H9 (cell line): Measurements from ENCODE around the gene SRSF2. TPM values are rescaled to one million over a fixed set of nuclear protein-coding genes. Genes with fewer than 3 reads are reported as not detected.

Experiments used
- DNase-seq: peaks from one replicate; pipeline ENCODE4 v3.0.0-alpha.2; 2017
- H2AFZ ChIP-seq: one replicate; pipeline ENCODE4 v1.6.1; 2013; ENCODE audit warnings: mild to moderate bottlenecking, low read length, control low read depth, moderate library complexity
- H2AK5ac ChIP-seq: 2 replicates; pipeline ENCODE4 v1.6.1; 2013; ENCODE audit warnings: low read length, control low read depth, mixed read lengths; ENCODE audit not compliant: insufficient read length
- H2BK120ac ChIP-seq: one replicate; pipeline ENCODE4 v1.6.1; 2013; ENCODE audit warnings: low read depth, mild to moderate bottlenecking, low read length, control low read depth, inconsistent platforms; ENCODE audit not compliant: poor library complexity, severe bottlenecking
- H2BK12ac ChIP-seq: 2 replicates; pipeline ENCODE4 v1.6.1; 2013; ENCODE audit warnings: low read length, control low read depth, mixed read lengths, low read depth; ENCODE audit not compliant: insufficient read length
- H2BK15ac ChIP-seq: 2 replicates; pipeline ENCODE4 v1.6.1; 2013; ENCODE audit warnings: low read depth, low read length, control low read depth
- H2BK20ac ChIP-seq: one replicate; pipeline ENCODE4 v1.6.1; 2013; ENCODE audit warnings: low read depth, mild to moderate bottlenecking, low read length, control low read depth, inconsistent platforms; ENCODE audit not compliant: poor library complexity, severe bottlenecking
- H2BK5ac ChIP-seq: 2 replicates; pipeline ENCODE4 v1.6.1; 2013; ENCODE audit warnings: low read length, control low read depth, mixed read lengths; ENCODE audit not compliant: insufficient read length
- H3K14ac ChIP-seq: 2 replicates; pipeline ENCODE4 v1.6.1; 2013; ENCODE audit warnings: low read length, control low read depth; ENCODE audit not compliant: insufficient read depth
- H3K18ac ChIP-seq: 2 replicates; pipeline ENCODE4 v1.6.1; 2013; ENCODE audit warnings: low read depth, mild to moderate bottlenecking, mixed read lengths, low read length, control low read depth; ENCODE audit not compliant: insufficient read length
- H3K23ac ChIP-seq: 2 replicates; pipeline ENCODE4 v1.6.1; 2013; ENCODE audit warnings: low read length, control low read depth, mixed read lengths, low read depth; ENCODE audit not compliant: insufficient read length
- H3K23me2 ChIP-seq: 2 replicates; pipeline ENCODE4 v1.6.1; 2013; ENCODE audit warnings: low read depth, mild to moderate bottlenecking, mixed read lengths, low read length, control low read depth; ENCODE audit not compliant: insufficient read length, poor library complexity, severe bottlenecking
- H3K27ac ChIP-seq: 2 replicates; pipeline ENCODE4 v1.5.1; 2013; ENCODE audit warnings: low read length, control low read depth, mixed read lengths, low read depth; ENCODE audit not compliant: insufficient read length
- H3K27me3 ChIP-seq: 2 replicates; pipeline ENCODE4 v1.6.1; 2013; ENCODE audit warnings: low read length, control low read depth, inconsistent platforms; ENCODE audit not compliant: insufficient read depth
- H3K4ac ChIP-seq: 2 replicates; pipeline ENCODE4 v1.6.1; 2013; ENCODE audit warnings: low read depth, mild to moderate bottlenecking, control low read depth, inconsistent platforms, low read length, moderate library complexity
- H3K4me1 ChIP-seq: 2 replicates; pipeline ENCODE4 v1.6.1; 2013; ENCODE audit warnings: low read length, control low read depth, inconsistent platforms; ENCODE audit not compliant: insufficient read depth
- H3K4me2 ChIP-seq: 2 replicates; pipeline ENCODE4 v1.6.1; 2013; ENCODE audit warnings: low read length, control low read depth, mixed read lengths; ENCODE audit not compliant: insufficient read length, insufficient read depth
- H3K56ac ChIP-seq: 2 replicates; pipeline ENCODE4 v1.6.1; 2013; ENCODE audit warnings: low read depth, mild to moderate bottlenecking, mixed read lengths, low read length, control low read depth; ENCODE audit not compliant: insufficient read length
- H3K79me1 ChIP-seq: 2 replicates; pipeline ENCODE4 v1.6.1; 2013; ENCODE audit warnings: low read depth, mild to moderate bottlenecking, moderate library complexity, low read length, control low read depth, inconsistent platforms; ENCODE audit not compliant: insufficient read depth, poor library complexity, severe bottlenecking
- H3K79me2 ChIP-seq: 2 replicates; pipeline ENCODE4 v1.6.1; 2013; ENCODE audit warnings: low read length, control low read depth, inconsistent platforms; ENCODE audit not compliant: insufficient read depth
- H3K9ac ChIP-seq: 2 replicates; pipeline ENCODE4 v1.6.1; 2013; ENCODE audit warnings: low read length, control low read depth, mixed read lengths; ENCODE audit not compliant: insufficient read length; ENCODE audit errors: extremely low read depth
- H3K9me3 ChIP-seq: one replicate; pipeline ENCODE4 v1.6.1; 2013; ENCODE audit warnings: low read depth, low read length, inconsistent platforms; ENCODE audit not compliant: control insufficient read depth
- H3T11ph ChIP-seq: one replicate; pipeline ENCODE4 v1.6.1; 2013; ENCODE audit warnings: mild to moderate bottlenecking, low read length, control low read depth, inconsistent platforms
- H4K20me1 ChIP-seq: one replicate; pipeline ENCODE4 v1.6.1; 2013; ENCODE audit not compliant: control insufficient read depth, insufficient read length, insufficient read depth
- H4K5ac ChIP-seq: 2 replicates; pipeline ENCODE4 v1.6.1; 2013; ENCODE audit warnings: low read depth, mild to moderate bottlenecking, mixed read lengths, low read length, control low read depth; ENCODE audit not compliant: insufficient read length
- H4K8ac ChIP-seq: replicated peaks from 2 replicates; pipeline ENCODE4 v1.6.1; 2013; ENCODE audit warnings: low read length, control low read depth, mixed read lengths, low read depth; ENCODE audit not compliant: insufficient read length
- H4K91ac ChIP-seq: 2 replicates; pipeline ENCODE4 v1.6.1; 2013; ENCODE audit warnings: low read depth, mild to moderate bottlenecking, moderate library complexity, mixed read lengths, low read length, control low read depth; ENCODE audit not compliant: insufficient read length
- H3K27ac Mint-ChIP-seq, 3 experiments: 2 replicates in 2 of 3; 3 replicates in 1 of 3; pipeline ENCODE4 v1.8.0; 2020 to 2021; ENCODE audit warnings: mixed read lengths in 3 of 3, mild to moderate bottlenecking in 1 of 3, moderate library complexity in 1 of 3
- H3K27me3 Mint-ChIP-seq: 2 replicates; pipeline ENCODE4 v1.8.0; 2021; ENCODE audit warnings: low read depth, mild to moderate bottlenecking, moderate library complexity, mixed read lengths
- H3K36me3 Mint-ChIP-seq, 3 experiments: 2 replicates in 2 of 3; 3 replicates in 1 of 3; pipeline ENCODE4 v1.8.0; 2020 to 2021; ENCODE audit warnings: low read depth in 3 of 3, mixed read lengths in 3 of 3; ENCODE audit not compliant: insufficient read depth in 1 of 3
- H3K4me1 Mint-ChIP-seq, 2 experiments: 2 replicates each; pipeline ENCODE4 v1.8.0; 2020; ENCODE audit warnings: mixed read lengths in 2 of 2
- H3K4me3 Mint-ChIP-seq, 2 experiments: 2 replicates in 1 of 2; 3 replicates in 1 of 2; pipeline ENCODE4 v1.8.0; 2020 to 2021; ENCODE audit warnings: mild to moderate bottlenecking in 2 of 2, mixed read lengths in 2 of 2, moderate library complexity in 1 of 2
- H3K9me3 Mint-ChIP-seq, 2 experiments: 2 replicates in 1 of 2; 3 replicates in 1 of 2; pipeline ENCODE4 v1.8.0; 2020; ENCODE audit warnings: mild to moderate bottlenecking in 2 of 2, mixed read lengths in 2 of 2, moderate library complexity in 1 of 2
- WGBS: extraction: QIAGEN DNeasy Blood & Tissue Kit; methylation state at CpG from one replicate; pipeline ENCODE4 v1.1.7; 2013; ENCODE audit warnings: missing lambda C conversion rate, low lambda C conversion rate, mixed read lengths; ENCODE audit not compliant: insufficient read length; ENCODE audit errors: extremely low coverage; 5-methylcytosine and 5-hydroxymethylcytosine counted together
- total RNA-seq: library from RNA; stranded (reverse); gene quantifications from 2 replicates; pipeline ENCODE4 v1.2.1, GENCODE V29; 2021
- TF ChIP-seq, protein P1 (sequence below): fragments of 200-600 bp; sonication (generic); conservative IDR thresholded peaks from 3 replicates; pipeline ENCODE4 v1.8.0; 2021; ENCODE audit warnings: antibody characterized with exemption, mild to moderate bottlenecking

The SRSF2 gene
- total RNA-seq, 1 experiment from 2014 or later: 578 TPM

DNA sequence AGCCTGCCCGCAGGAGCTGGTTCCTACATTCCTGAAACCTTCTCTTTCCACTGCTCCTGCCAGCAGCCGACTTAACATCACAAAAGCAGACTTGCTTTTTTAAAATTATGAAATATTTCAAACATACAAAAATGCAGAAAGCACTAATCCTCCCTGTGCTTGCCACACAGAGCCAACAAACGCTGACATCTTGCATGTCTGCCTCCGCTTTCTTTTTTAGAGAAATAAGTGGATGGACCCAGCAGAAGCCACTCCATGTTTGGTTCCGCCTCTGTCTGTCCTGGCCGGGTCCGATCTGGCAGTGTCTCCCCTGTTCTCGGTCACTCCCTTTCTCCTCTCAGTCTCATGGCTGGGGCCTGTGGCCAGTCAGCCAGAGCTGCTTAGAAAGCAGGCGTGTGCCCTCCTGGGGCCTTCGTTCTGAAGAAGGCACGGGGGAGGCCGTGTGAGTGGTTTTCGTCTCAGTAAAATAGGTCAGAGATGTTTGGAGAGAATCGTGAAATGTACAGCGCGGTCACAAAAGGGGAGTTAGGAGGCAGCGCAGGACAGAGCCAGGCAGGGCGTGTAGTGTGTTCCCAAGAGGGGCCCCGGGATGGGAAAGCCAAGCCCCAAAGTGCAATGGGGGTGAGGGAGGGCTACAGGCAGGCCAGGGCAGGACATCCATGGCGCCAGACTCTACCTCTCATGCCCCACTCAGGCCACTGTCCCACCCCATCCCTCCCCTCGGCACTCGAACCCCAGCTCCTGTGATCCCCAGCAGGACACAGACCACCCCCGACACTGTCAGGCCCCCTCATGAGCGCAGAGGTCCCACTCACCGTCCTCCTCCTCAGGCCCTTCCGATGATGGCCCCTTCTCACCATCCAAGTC is 49.6 kb downstream of the SRSF2 start:
- Histone ChIP-seq H4K91ac (no peak overlapping the region), H3K4me1 (peaks cover 3% of the 10 kb centered on the region; the same call in 1 of the 2 replicates), H3K9me3 (no peaks in the 10 kb centered on the region), H2BK20ac (no peak overlapping the region), H2AFZ (no peak overlapping the region), H2BK5ac (no peak overlapping the region), H3K23me2 (no peaks in the 10 kb centered on the region), H4K20me1 (no peaks in the 10 kb centered on the region), H4K8ac (no peak overlapping the region), H3K9ac (no peak overlapping the region), H3K4me2 (no peak overlapping the region), H3K23ac (no peak overlapping the region), H3K27me3 (no peaks in the 10 kb centered on the region), H3K56ac (no peak overlapping the region), H3K18ac (no peak overlapping the region), H2BK12ac (no peak overlapping the region), H2AK5ac (no peak overlapping the region), H2BK15ac (no peak overlapping the region), H3K4ac (no peak overlapping the region), H3K79me2 (no peaks in the 10 kb centered on the region), H3K79me1 (no peaks in the 10 kb centered on the region), H3K14ac (no peak overlapping the region), H3T11ph (no peak overlapping the region), H3K27ac (no peak overlapping the region), H4K5ac (no peak overlapping the region), H2BK120ac (no peak overlapping the region)
- no peaks in the 10 kb centered on the region for H3K27me3 Mint-ChIP-seq
- peaks cover 22 to 39% of the 10 kb centered on the region in 2 experiments for H3K4me1 Mint-ChIP-seq
- peak overlapping the region in 2 of 3 experiments; percentile 42 to 75; a peak in 4 of 7 replicates for H3K27ac Mint-ChIP-seq
- WGBS: no CpG with 5 or more reads among the region's 26 CpGs
- H3K36me3 Mint-ChIP-seq: no peaks in the 10 kb centered on the region
- DNase-seq: no peak
- H3K9me3 Mint-ChIP-seq: no peaks in the 10 kb centered on the region; a peak in 1 of 5 replicates
- H3K4me3 Mint-ChIP-seq: no peak overlapping the region
- TF ChIP-seq, protein P1, sequence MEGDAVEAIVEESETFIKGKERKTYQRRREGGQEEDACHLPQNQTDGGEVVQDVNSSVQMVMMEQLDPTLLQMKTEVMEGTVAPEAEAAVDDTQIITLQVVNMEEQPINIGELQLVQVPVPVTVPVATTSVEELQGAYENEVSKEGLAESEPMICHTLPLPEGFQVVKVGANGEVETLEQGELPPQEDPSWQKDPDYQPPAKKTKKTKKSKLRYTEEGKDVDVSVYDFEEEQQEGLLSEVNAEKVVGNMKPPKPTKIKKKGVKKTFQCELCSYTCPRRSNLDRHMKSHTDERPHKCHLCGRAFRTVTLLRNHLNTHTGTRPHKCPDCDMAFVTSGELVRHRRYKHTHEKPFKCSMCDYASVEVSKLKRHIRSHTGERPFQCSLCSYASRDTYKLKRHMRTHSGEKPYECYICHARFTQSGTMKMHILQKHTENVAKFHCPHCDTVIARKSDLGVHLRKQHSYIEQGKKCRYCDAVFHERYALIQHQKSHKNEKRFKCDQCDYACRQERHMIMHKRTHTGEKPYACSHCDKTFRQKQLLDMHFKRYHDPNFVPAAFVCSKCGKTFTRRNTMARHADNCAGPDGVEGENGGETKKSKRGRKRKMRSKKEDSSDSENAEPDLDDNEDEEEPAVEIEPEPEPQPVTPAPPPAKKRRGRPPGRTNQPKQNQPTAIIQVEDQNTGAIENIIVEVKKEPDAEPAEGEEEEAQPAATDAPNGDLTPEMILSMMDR: no peak
